H9 (cell line): Measurements from ENCODE around the gene DGKB. TPM values are rescaled to one million over a fixed set of nuclear protein-coding genes. Genes with fewer than 3 reads are reported as not detected.

ENCODE experiments used
- DNase-seq: peaks from one replicate; pipeline ENCODE4 v3.0.0-alpha.2; 2017
- H2AFZ ChIP-seq: one replicate; pipeline ENCODE4 v1.6.1; 2013; ENCODE audit warnings: mild to moderate bottlenecking, low read length, control low read depth, moderate library complexity
- H2AK5ac ChIP-seq: 2 replicates; pipeline ENCODE4 v1.6.1; 2013; ENCODE audit warnings: low read length, control low read depth, mixed read lengths; ENCODE audit not compliant: insufficient read length
- H2BK120ac ChIP-seq: one replicate; pipeline ENCODE4 v1.6.1; 2013; ENCODE audit warnings: low read depth, mild to moderate bottlenecking, low read length, control low read depth, inconsistent platforms; ENCODE audit not compliant: poor library complexity, severe bottlenecking
- H2BK12ac ChIP-seq: 2 replicates; pipeline ENCODE4 v1.6.1; 2013; ENCODE audit warnings: low read length, control low read depth, mixed read lengths, low read depth; ENCODE audit not compliant: insufficient read length
- H2BK15ac ChIP-seq: 2 replicates; pipeline ENCODE4 v1.6.1; 2013; ENCODE audit warnings: low read depth, low read length, control low read depth
- H2BK20ac ChIP-seq: one replicate; pipeline ENCODE4 v1.6.1; 2013; ENCODE audit warnings: low read depth, mild to moderate bottlenecking, low read length, control low read depth, inconsistent platforms; ENCODE audit not compliant: poor library complexity, severe bottlenecking
- H2BK5ac ChIP-seq: 2 replicates; pipeline ENCODE4 v1.6.1; 2013; ENCODE audit warnings: low read length, control low read depth, mixed read lengths; ENCODE audit not compliant: insufficient read length
- H3K14ac ChIP-seq: 2 replicates; pipeline ENCODE4 v1.6.1; 2013; ENCODE audit warnings: low read length, control low read depth; ENCODE audit not compliant: insufficient read depth
- H3K18ac ChIP-seq: 2 replicates; pipeline ENCODE4 v1.6.1; 2013; ENCODE audit warnings: low read depth, mild to moderate bottlenecking, mixed read lengths, low read length, control low read depth; ENCODE audit not compliant: insufficient read length
- H3K23ac ChIP-seq: 2 replicates; pipeline ENCODE4 v1.6.1; 2013; ENCODE audit warnings: low read length, control low read depth, mixed read lengths, low read depth; ENCODE audit not compliant: insufficient read length
- H3K23me2 ChIP-seq: 2 replicates; pipeline ENCODE4 v1.6.1; 2013; ENCODE audit warnings: low read depth, mild to moderate bottlenecking, mixed read lengths, low read length, control low read depth; ENCODE audit not compliant: insufficient read length, poor library complexity, severe bottlenecking
- H3K27ac ChIP-seq: 2 replicates; pipeline ENCODE4 v1.5.1; 2013; ENCODE audit warnings: low read length, control low read depth, mixed read lengths, low read depth; ENCODE audit not compliant: insufficient read length
- H3K27me3 ChIP-seq: 2 replicates; pipeline ENCODE4 v1.6.1; 2013; ENCODE audit warnings: low read length, control low read depth, inconsistent platforms; ENCODE audit not compliant: insufficient read depth
- H3K4ac ChIP-seq: 2 replicates; pipeline ENCODE4 v1.6.1; 2013; ENCODE audit warnings: low read depth, mild to moderate bottlenecking, control low read depth, inconsistent platforms, low read length, moderate library complexity
- H3K4me1 ChIP-seq: 2 replicates; pipeline ENCODE4 v1.6.1; 2013; ENCODE audit warnings: low read length, control low read depth, inconsistent platforms; ENCODE audit not compliant: insufficient read depth
- H3K4me2 ChIP-seq: 2 replicates; pipeline ENCODE4 v1.6.1; 2013; ENCODE audit warnings: low read length, control low read depth, mixed read lengths; ENCODE audit not compliant: insufficient read length, insufficient read depth
- H3K56ac ChIP-seq: 2 replicates; pipeline ENCODE4 v1.6.1; 2013; ENCODE audit warnings: low read depth, mild to moderate bottlenecking, mixed read lengths, low read length, control low read depth; ENCODE audit not compliant: insufficient read length
- H3K79me1 ChIP-seq: 2 replicates; pipeline ENCODE4 v1.6.1; 2013; ENCODE audit warnings: low read depth, mild to moderate bottlenecking, moderate library complexity, low read length, control low read depth, inconsistent platforms; ENCODE audit not compliant: insufficient read depth, poor library complexity, severe bottlenecking
- H3K79me2 ChIP-seq: 2 replicates; pipeline ENCODE4 v1.6.1; 2013; ENCODE audit warnings: low read length, control low read depth, inconsistent platforms; ENCODE audit not compliant: insufficient read depth
- H3K9ac ChIP-seq: 2 replicates; pipeline ENCODE4 v1.6.1; 2013; ENCODE audit warnings: low read length, control low read depth, mixed read lengths; ENCODE audit not compliant: insufficient read length; ENCODE audit errors: extremely low read depth
- H3K9me3 ChIP-seq: one replicate; pipeline ENCODE4 v1.6.1; 2013; ENCODE audit warnings: low read depth, low read length, inconsistent platforms; ENCODE audit not compliant: control insufficient read depth
- H3T11ph ChIP-seq: one replicate; pipeline ENCODE4 v1.6.1; 2013; ENCODE audit warnings: mild to moderate bottlenecking, low read length, control low read depth, inconsistent platforms
- H4K20me1 ChIP-seq: one replicate; pipeline ENCODE4 v1.6.1; 2013; ENCODE audit not compliant: control insufficient read depth, insufficient read length, insufficient read depth
- H4K5ac ChIP-seq: 2 replicates; pipeline ENCODE4 v1.6.1; 2013; ENCODE audit warnings: low read depth, mild to moderate bottlenecking, mixed read lengths, low read length, control low read depth; ENCODE audit not compliant: insufficient read length
- H4K8ac ChIP-seq: replicated peaks from 2 replicates; pipeline ENCODE4 v1.6.1; 2013; ENCODE audit warnings: low read length, control low read depth, mixed read lengths, low read depth; ENCODE audit not compliant: insufficient read length
- H4K91ac ChIP-seq: 2 replicates; pipeline ENCODE4 v1.6.1; 2013; ENCODE audit warnings: low read depth, mild to moderate bottlenecking, moderate library complexity, mixed read lengths, low read length, control low read depth; ENCODE audit not compliant: insufficient read length
- H3K27ac Mint-ChIP-seq, 3 experiments: 2 replicates in 2 of 3; 3 replicates in 1 of 3; pipeline ENCODE4 v1.8.0; 2020 to 2021; ENCODE audit warnings: mixed read lengths in 3 of 3, mild to moderate bottlenecking in 1 of 3, moderate library complexity in 1 of 3
- H3K27me3 Mint-ChIP-seq: 2 replicates; pipeline ENCODE4 v1.8.0; 2021; ENCODE audit warnings: low read depth, mild to moderate bottlenecking, moderate library complexity, mixed read lengths
- H3K36me3 Mint-ChIP-seq, 3 experiments: 2 replicates in 2 of 3; 3 replicates in 1 of 3; pipeline ENCODE4 v1.8.0; 2020 to 2021; ENCODE audit warnings: low read depth in 3 of 3, mixed read lengths in 3 of 3; ENCODE audit not compliant: insufficient read depth in 1 of 3
- H3K4me1 Mint-ChIP-seq, 2 experiments: 2 replicates each; pipeline ENCODE4 v1.8.0; 2020; ENCODE audit warnings: mixed read lengths in 2 of 2
- H3K4me3 Mint-ChIP-seq, 2 experiments: 2 replicates in 1 of 2; 3 replicates in 1 of 2; pipeline ENCODE4 v1.8.0; 2020 to 2021; ENCODE audit warnings: mild to moderate bottlenecking in 2 of 2, mixed read lengths in 2 of 2, moderate library complexity in 1 of 2
- H3K9me3 Mint-ChIP-seq, 2 experiments: 2 replicates in 1 of 2; 3 replicates in 1 of 2; pipeline ENCODE4 v1.8.0; 2020; ENCODE audit warnings: mild to moderate bottlenecking in 2 of 2, mixed read lengths in 2 of 2, moderate library complexity in 1 of 2
- CTCF ChIP-seq: fragments of 200-600 bp; sonication (generic); conservative IDR thresholded peaks from 3 replicates; pipeline ENCODE4 v1.8.0; 2021; ENCODE audit warnings: antibody characterized with exemption, mild to moderate bottlenecking
- WGBS: extraction: QIAGEN DNeasy Blood & Tissue Kit; methylation state at CpG from one replicate; pipeline ENCODE4 v1.1.7; 2013; ENCODE audit warnings: missing lambda C conversion rate, low lambda C conversion rate, mixed read lengths; ENCODE audit not compliant: insufficient read length; ENCODE audit errors: extremely low coverage; 5-methylcytosine and 5-hydroxymethylcytosine counted together
- total RNA-seq: library from RNA; stranded (reverse); gene quantifications from 2 replicates; pipeline ENCODE4 v1.2.1, GENCODE V29; 2021

The DGKB gene
- total RNA-seq, 1 experiment from 2014 or later, result 0.26 TPM

GRCh38 chr7:14851610-14852009, 50.9 kb downstream of the DGKB start:
- Histone ChIP-seq H3T11ph (no peak overlapping the region), H3K79me1 (no peaks in the 10 kb centered on the region), H3K14ac (no peak overlapping the region), H3K56ac (no peak overlapping the region), H4K20me1 (no peaks in the 10 kb centered on the region), H4K5ac (no peak overlapping the region), H3K79me2 (no peaks in the 10 kb centered on the region), H2AFZ (no peak overlapping the region), H3K9ac (no peak overlapping the region), H3K23ac (no peak overlapping the region), H4K8ac (no peak overlapping the region), H3K27ac (no peak overlapping the region), H2BK12ac (no peak overlapping the region), H3K4ac (no peak overlapping the region), H3K18ac (no peak overlapping the region), H3K4me1 (peaks cover under 1% of the 10 kb centered on the region), H2BK20ac (no peak overlapping the region), H2BK120ac (no peak overlapping the region), H2BK5ac (no peak overlapping the region), H2AK5ac (no peak overlapping the region), H2BK15ac (no peak overlapping the region), H3K23me2 (no peaks in the 10 kb centered on the region), H3K4me2 (no peak overlapping the region), H3K27me3 (no peaks in the 10 kb centered on the region), H4K91ac (no peak overlapping the region), H3K9me3 (no peaks in the 10 kb centered on the region)
- Mint-ChIP-seq H3K4me3 (no peak overlapping the region), H3K4me1 (peaks cover 1 to 2% of the 10 kb centered on the region in 2 experiments), H3K27me3 (no peaks in the 10 kb centered on the region), H3K36me3 (peaks cover 2 to 8% (median 6%) of the 10 kb centered on the region in 3 experiments; a peak in 5 of 7 replicates), H3K9me3 (peaks cover 8 to 15% of the 10 kb centered on the region in 2 experiments), H3K27ac (no peak overlapping the region)
- WGBS, result no CpG with 5 or more reads among the region's 1 CpG
- no peak for DNase-seq
- TF ChIP-seq CTCF, result no peak
